Astrocyte (in vitro differentiated cells and primary cell): ENCODE data around the gene ACTG1. TPM values are rescaled to one million over a fixed set of nuclear protein-coding genes. Genes with fewer than 3 reads are reported as not detected.
A peak's percentile ranks its signal among the peaks of the same experiment; 100 is the strongest.

Experiments
- DNase-seq: peaks from one replicate; pipeline ENCODE4 v3.0.0-alpha.2; 2010; ENCODE audit warnings: low read depth
- FAIRE-seq: peaks from 2 replicates; lab custom pipeline; 2011; peaks lifted over from hg19 to GRCh38; lab: Jason Lieb, UNC
- H2AFZ ChIP-seq: 2 replicates; pipeline ENCODE4 v1.6.0; 2012; ENCODE audit warnings: low read depth, low read length, inconsistent platforms
- H3K27ac ChIP-seq: 2 replicates; pipeline ENCODE4 v1.5.1; 2011; ENCODE audit warnings: low read depth, low read length, inconsistent platforms
- H3K27me3 ChIP-seq: 2 replicates; pipeline ENCODE4 v1.6.0; 2011; ENCODE audit warnings: low read length, inconsistent platforms; ENCODE audit not compliant: insufficient read depth
- H3K36me3 ChIP-seq: 2 replicates; pipeline ENCODE4 v1.5.1; 2011; ENCODE audit warnings: low read length, inconsistent platforms; ENCODE audit not compliant: insufficient read depth
- H3K4me1 ChIP-seq: 2 replicates; pipeline ENCODE4 v1.5.1; 2011; ENCODE audit warnings: low read length, inconsistent platforms; ENCODE audit not compliant: insufficient read depth
- H3K4me2 ChIP-seq: 2 replicates; pipeline ENCODE4 v1.6.0; 2012; ENCODE audit warnings: low read length, inconsistent platforms
- H3K4me3 ChIP-seq: 2 replicates; pipeline ENCODE4 v1.5.1; 2011; ENCODE audit warnings: low read depth, mild to moderate bottlenecking, low read length, inconsistent platforms; ENCODE audit not compliant: insufficient read depth
- H3K79me2 ChIP-seq: 2 replicates; pipeline ENCODE4 v1.6.0; 2012; ENCODE audit warnings: mild to moderate bottlenecking, low read length, inconsistent platforms; ENCODE audit not compliant: insufficient read depth
- H3K9ac ChIP-seq: 2 replicates; pipeline ENCODE4 v1.6.0; 2012; ENCODE audit warnings: mild to moderate bottlenecking, low read length, inconsistent platforms
- H3K9me3 ChIP-seq: 2 replicates; pipeline ENCODE4 v1.5.1; 2012; ENCODE audit warnings: low read depth, mild to moderate bottlenecking, low read length, inconsistent platforms; ENCODE audit not compliant: insufficient read depth
- H4K20me1 ChIP-seq: 2 replicates; pipeline ENCODE4 v1.6.0; 2012; ENCODE audit warnings: low read length, inconsistent platforms; ENCODE audit not compliant: insufficient read depth
- H3K27ac Mint-ChIP-seq: one replicate; pipeline ENCODE4 v1.8.0; 2021; ENCODE audit warnings: mild to moderate bottlenecking, mixed read lengths; ENCODE audit not compliant: unreplicated experiment
- H3K27me3 Mint-ChIP-seq: one replicate; pipeline ENCODE4 v1.8.0; 2021; ENCODE audit warnings: low read depth, mixed read lengths; ENCODE audit not compliant: unreplicated experiment
- H3K36me3 Mint-ChIP-seq: one replicate; pipeline ENCODE4 v1.8.0; 2021; ENCODE audit warnings: low read depth, mixed read lengths; ENCODE audit not compliant: unreplicated experiment
- H3K4me1 Mint-ChIP-seq: one replicate; pipeline ENCODE4 v1.8.0; 2021; ENCODE audit warnings: low read depth, mixed read lengths; ENCODE audit not compliant: unreplicated experiment
- H3K4me3 Mint-ChIP-seq: one replicate; pipeline ENCODE4 v1.8.0; 2021; ENCODE audit warnings: mild to moderate bottlenecking, moderate library complexity, mixed read lengths; ENCODE audit not compliant: unreplicated experiment
- H3K9me3 Mint-ChIP-seq: one replicate; pipeline ENCODE4 v1.8.0; 2021; ENCODE audit warnings: mild to moderate bottlenecking, mixed read lengths; ENCODE audit not compliant: unreplicated experiment
- CTCF ChIP-seq: IDR thresholded peaks from 2 replicates; pipeline ENCODE4 v1.5.1; 2011; ENCODE audit warnings: low read depth, mild to moderate bottlenecking, inconsistent platforms, low read length, moderate library complexity; ENCODE audit not compliant: insufficient read depth
- EZH2 ChIP-seq: IDR thresholded peaks from 2 replicates; pipeline ENCODE4 v1.6.1; 2012; ENCODE audit warnings: mild to moderate bottlenecking, low read length, inconsistent platforms; ENCODE audit not compliant: insufficient read depth
- total RNA-seq: library from RNA; stranded (reverse); gene quantifications from 2 replicates; pipeline ENCODE4 v1.2.1, GENCODE V29; 2021

ACTG1 gene
- total RNA-seq, 1 donor from 2014 or later, result 7,369 TPM

- no peaks in the 10 kb centered on the region for H3K36me3 Mint-ChIP-seq
- Histone ChIP-seq H4K20me1 (peaks cover 55% of the 10 kb centered on the region), H3K27ac (no peak overlapping the region), H3K36me3 (no peaks in the 10 kb centered on the region), H3K4me3 (no peak overlapping the region), H2AFZ (no peak overlapping the region), H3K4me2 (peak overlapping the region; percentile 90), H3K79me2 (peaks cover 35% of the 10 kb centered on the region), H3K9me3 (no peaks in the 10 kb centered on the region), H3K9ac (no peak overlapping the region), H3K4me1 (peaks cover 46% of the 10 kb centered on the region), H3K27me3 (peaks cover 2% of the 10 kb centered on the region)
- H3K9me3 Mint-ChIP-seq, result no peaks in the 10 kb centered on the region
- no peaks in the 10 kb centered on the region for H3K27me3 Mint-ChIP-seq
- H3K4me3 Mint-ChIP-seq, result peak overlapping the region; percentile 42
- TF ChIP-seq CTCF, result no peak
- TF ChIP-seq EZH2, result no peak
- peak overlapping the region; percentile 72 for H3K27ac Mint-ChIP-seq
- DNase-seq, result no peak
- no peak for FAIRE-seq
- H3K4me1 Mint-ChIP-seq, result peaks cover 14% of the 10 kb centered on the region
Measured at GRCh38 chr17:81520021-81520901, 7.7 kb upstream of the ACTG1 start.

- DNase-seq (no peak), FAIRE-seq (no peak)
- H3K36me3 ChIP-seq, result no peaks in the 10 kb centered on the region
- no peaks in the 10 kb centered on the region for H3K9me3 Mint-ChIP-seq
- H3K36me3 Mint-ChIP-seq, result no peaks in the 10 kb centered on the region
- H3K4me3 ChIP-seq, result peak overlapping the region; percentile 44
- H3K9me3 ChIP-seq, result no peaks in the 10 kb centered on the region
- no peak for TF ChIP-seq CTCF
- no peak for TF ChIP-seq EZH2
- peak overlapping the region; percentile 57 for H3K4me3 Mint-ChIP-seq
- H2AFZ ChIP-seq, result no peak overlapping the region
- peaks cover 46% of the 10 kb centered on the region for H3K4me1 ChIP-seq
- peaks cover 2% of the 10 kb centered on the region for H3K27me3 ChIP-seq
- H4K20me1 ChIP-seq, result peaks cover 53% of the 10 kb centered on the region
- no peaks in the 10 kb centered on the region for H3K27me3 Mint-ChIP-seq
- no peak overlapping the region for H3K27ac Mint-ChIP-seq
- peaks cover 14% of the 10 kb centered on the region for H3K4me1 Mint-ChIP-seq
- peaks cover 39% of the 10 kb centered on the region for H3K79me2 ChIP-seq
- H3K27ac ChIP-seq, result no peak overlapping the region
- H3K9ac ChIP-seq, result peak overlapping the region; percentile 43
- peak overlapping the region; percentile 90 for H3K4me2 ChIP-seq
Measured at GRCh38 chr17:81519284-81520020, 6.9 kb upstream of the ACTG1 start.
